ENCODE measurements around the gene CDK2AP2.

The CDK2AP2 gene

GRCh38 chr11:67542169-67542568 is 34.2 kb upstream of the CDK2AP2 start:
- Histone ChIP-seq H3K9ac (ENCODE audit: low read length in 5 of 5) (no peak overlapping the region), H3K36me3 (ENCODE audit: control insufficient read depth in 5 of 5, insufficient read depth in 5 of 5, low read length in 5 of 5) (no peaks in the 10 kb centered on the region), H3K9me3 (ENCODE audit: control insufficient read depth in 5 of 5, low read length in 5 of 5) (no peaks in the 10 kb centered on the region), H3K27ac (ENCODE audit: low read depth, low read length) (no peak overlapping the region), H3K27me3 (ENCODE audit: control insufficient read depth in 5 of 5, insufficient read depth in 4 of 5, low read length in 5 of 5) (peaks cover 0 to 3% (median 0%) of the 10 kb centered on the region in 5 donors), H3K4me3 (ENCODE audit: low read depth in 1 of 5, low read length in 5 of 5) (no peak overlapping the region), H3K4me1 (ENCODE audit: control insufficient read depth in 5 of 5, insufficient read depth in 5 of 5, low read length in 5 of 5) (peaks cover 0 to 13% (median 9%) of the 10 kb centered on the region in 5 donors)

- no peak overlapping the region for H3K4me3 ChIP-seq (ENCODE audit: low read depth in 1 of 5, low read length in 5 of 5)
- H3K27me3 ChIP-seq (ENCODE audit: control insufficient read depth in 5 of 5, insufficient read depth in 4 of 5, low read length in 5 of 5) = no peaks in the 10 kb centered on the region
Observed at GRCh38 chr11:67541198-67541597, 33.2 kb upstream of the CDK2AP2 start.

GRCh38 chr11:67539550-67539949 is 31.6 kb upstream of the CDK2AP2 start:
- no peak overlapping the region for H3K4me3 ChIP-seq (ENCODE audit: low read depth in 1 of 5, low read length in 5 of 5)
- H3K9me3 ChIP-seq (ENCODE audit: control insufficient read depth in 5 of 5, low read length in 5 of 5) = peaks cover 0 to 5% (median 3%) of the 10 kb centered on the region in 5 donors
- peaks cover 0 to 3% (median under 1%) of the 10 kb centered on the region in 5 donors for H3K4me1 ChIP-seq (ENCODE audit: control insufficient read depth in 5 of 5, insufficient read depth in 5 of 5, low read length in 5 of 5)
- no peaks in the 10 kb centered on the region for H3K36me3 ChIP-seq (ENCODE audit: control insufficient read depth in 5 of 5, insufficient read depth in 5 of 5, low read length in 5 of 5)
- no peak overlapping the region for H3K27ac ChIP-seq (ENCODE audit: low read depth, low read length)
- no peak overlapping the region for H3K9ac ChIP-seq (ENCODE audit: low read length in 5 of 5)
- no peaks in the 10 kb centered on the region for H3K27me3 ChIP-seq (ENCODE audit: control insufficient read depth in 5 of 5, insufficient read depth in 4 of 5, low read length in 5 of 5)

More at GRCh38 chr11:67541198-67541597, 33.2 kb upstream of the CDK2AP2 start:
- H3K36me3 ChIP-seq (ENCODE audit: control insufficient read depth in 5 of 5, insufficient read depth in 5 of 5, low read length in 5 of 5) = no peaks in the 10 kb centered on the region
- H3K9ac ChIP-seq (ENCODE audit: low read length in 5 of 5) = no peak overlapping the region
- no peaks in the 10 kb centered on the region for H3K9me3 ChIP-seq (ENCODE audit: control insufficient read depth in 5 of 5, low read length in 5 of 5)
- H3K4me1 ChIP-seq (ENCODE audit: control insufficient read depth in 5 of 5, insufficient read depth in 5 of 5, low read length in 5 of 5) = peaks cover 0 to 13% (median 9%) of the 10 kb centered on the region in 5 donors
- H3K27ac ChIP-seq (ENCODE audit: low read depth, low read length) = no peak overlapping the region

- Histone ChIP-seq H3K36me3 (ENCODE audit: control insufficient read depth in 5 of 5, insufficient read depth in 5 of 5, low read length in 5 of 5) (no peaks in the 10 kb centered on the region), H3K27me3 (ENCODE audit: control insufficient read depth in 5 of 5, insufficient read depth in 4 of 5, low read length in 5 of 5) (no peaks in the 10 kb centered on the region), H3K27ac (ENCODE audit: low read depth, low read length) (no peak overlapping the region), H3K4me1 (ENCODE audit: control insufficient read depth in 5 of 5, insufficient read depth in 5 of 5, low read length in 5 of 5) (peaks cover 0 to 2% (median 0%) of the 10 kb centered on the region in 5 donors), H3K4me3 (ENCODE audit: low read depth in 1 of 5, low read length in 5 of 5) (no peak overlapping the region), H3K9ac (ENCODE audit: low read length in 5 of 5) (no peak overlapping the region), H3K9me3 (ENCODE audit: control insufficient read depth in 5 of 5, low read length in 5 of 5) (peaks cover under 1 to 9% (median 8%) of the 10 kb centered on the region in 5 donors)
Observed at GRCh38 chr11:67538823-67539505, 31.0 kb upstream of the CDK2AP2 start.

GRCh38 chr11:67538306-67538705 is 30.3 kb upstream of the CDK2AP2 start:
- Histone ChIP-seq H3K9me3 (ENCODE audit: control insufficient read depth in 5 of 5, low read length in 5 of 5) (peaks cover 3 to 16% (median 14%) of the 10 kb centered on the region in 5 donors), H3K4me1 (ENCODE audit: control insufficient read depth in 5 of 5, insufficient read depth in 5 of 5, low read length in 5 of 5) (peaks cover 0 to 2% (median 0%) of the 10 kb centered on the region in 5 donors), H3K4me3 (ENCODE audit: low read depth in 1 of 5, low read length in 5 of 5) (no peak overlapping the region), H3K27ac (ENCODE audit: low read depth, low read length) (no peak overlapping the region), H3K36me3 (ENCODE audit: control insufficient read depth in 5 of 5, insufficient read depth in 5 of 5, low read length in 5 of 5) (no peaks in the 10 kb centered on the region), H3K27me3 (ENCODE audit: control insufficient read depth in 5 of 5, insufficient read depth in 4 of 5, low read length in 5 of 5) (no peaks in the 10 kb centered on the region), H3K9ac (ENCODE audit: low read length in 5 of 5) (no peak overlapping the region)

- no peak overlapping the region for H3K27ac ChIP-seq (ENCODE audit: low read depth, low read length)
- H3K4me1 ChIP-seq (ENCODE audit: control insufficient read depth in 5 of 5, insufficient read depth in 5 of 5, low read length in 5 of 5) = peaks cover 0 to 2% (median 0%) of the 10 kb centered on the region in 5 donors
- no peak overlapping the region for H3K9ac ChIP-seq (ENCODE audit: low read length in 5 of 5)
- H3K9me3 ChIP-seq (ENCODE audit: control insufficient read depth in 5 of 5, low read length in 5 of 5) = peaks cover 3 to 25% (median 17%) of the 10 kb centered on the region in 5 donors
- H3K27me3 ChIP-seq (ENCODE audit: control insufficient read depth in 5 of 5, insufficient read depth in 4 of 5, low read length in 5 of 5) = no peaks in the 10 kb centered on the region
- H3K36me3 ChIP-seq (ENCODE audit: control insufficient read depth in 5 of 5, insufficient read depth in 5 of 5, low read length in 5 of 5) = no peaks in the 10 kb centered on the region
- no peak overlapping the region for H3K4me3 ChIP-seq (ENCODE audit: low read depth in 1 of 5, low read length in 5 of 5)
Observed at GRCh38 chr11:67535561-67535960, 27.6 kb upstream of the CDK2AP2 start.

GRCh38 chr11:67534070-67534679 is 26.2 kb upstream of the CDK2AP2 start:
- peaks cover 3 to 25% (median 17%) of the 10 kb centered on the region in 5 donors for H3K9me3 ChIP-seq (ENCODE audit: control insufficient read depth in 5 of 5, low read length in 5 of 5)
- no peak overlapping the region for H3K9ac ChIP-seq (ENCODE audit: low read length in 5 of 5)
- H3K4me3 ChIP-seq (ENCODE audit: low read depth in 1 of 5, low read length in 5 of 5) = no peak overlapping the region
- peaks cover 0 to 5% (median 0%) of the 10 kb centered on the region in 5 donors for H3K27me3 ChIP-seq (ENCODE audit: control insufficient read depth in 5 of 5, insufficient read depth in 4 of 5, low read length in 5 of 5)
- H3K4me1 ChIP-seq (ENCODE audit: control insufficient read depth in 5 of 5, insufficient read depth in 5 of 5, low read length in 5 of 5) = peaks cover 0 to 2% (median 0%) of the 10 kb centered on the region in 5 donors
- H3K27ac ChIP-seq (ENCODE audit: low read depth, low read length) = no peak overlapping the region
- H3K36me3 ChIP-seq (ENCODE audit: control insufficient read depth in 5 of 5, insufficient read depth in 5 of 5, low read length in 5 of 5) = no peaks in the 10 kb centered on the region

- no peak overlapping the region for H3K4me3 ChIP-seq (ENCODE audit: low read depth in 1 of 5, low read length in 5 of 5)
- no peaks in the 10 kb centered on the region for H3K4me1 ChIP-seq (ENCODE audit: control insufficient read depth in 5 of 5, insufficient read depth in 5 of 5, low read length in 5 of 5)
- H3K27me3 ChIP-seq (ENCODE audit: control insufficient read depth in 5 of 5, insufficient read depth in 4 of 5, low read length in 5 of 5) = peaks cover 0 to 5% (median 0%) of the 10 kb centered on the region in 5 donors
- H3K27ac ChIP-seq (ENCODE audit: low read depth, low read length) = no peak overlapping the region
- H3K36me3 ChIP-seq (ENCODE audit: control insufficient read depth in 5 of 5, insufficient read depth in 5 of 5, low read length in 5 of 5) = no peaks in the 10 kb centered on the region
- no peak overlapping the region for H3K9ac ChIP-seq (ENCODE audit: low read length in 5 of 5)
- H3K9me3 ChIP-seq (ENCODE audit: control insufficient read depth in 5 of 5, low read length in 5 of 5) = peaks cover 3 to 25% (median 17%) of the 10 kb centered on the region in 5 donors
Observed at GRCh38 chr11:67532889-67533288, 24.9 kb upstream of the CDK2AP2 start.

- Histone ChIP-seq H3K9ac (ENCODE audit: low read length in 5 of 5) (no peak overlapping the region), H3K9me3 (ENCODE audit: control insufficient read depth in 5 of 5, low read length in 5 of 5) (peaks cover 3 to 23% (median 17%) of the 10 kb centered on the region in 5 donors), H3K4me1 (ENCODE audit: control insufficient read depth in 5 of 5, insufficient read depth in 5 of 5, low read length in 5 of 5) (no peaks in the 10 kb centered on the region), H3K36me3 (ENCODE audit: control insufficient read depth in 5 of 5, insufficient read depth in 5 of 5, low read length in 5 of 5) (no peaks in the 10 kb centered on the region), H3K4me3 (ENCODE audit: low read depth in 1 of 5, low read length in 5 of 5) (no peak overlapping the region), H3K27me3 (ENCODE audit: control insufficient read depth in 5 of 5, insufficient read depth in 4 of 5, low read length in 5 of 5) (peaks cover 2 to 5% (median 3%) of the 10 kb centered on the region in 5 donors), H3K27ac (ENCODE audit: low read depth, low read length) (no peak overlapping the region)
Observed at GRCh38 chr11:67530282-67530592, 22.3 kb upstream of the CDK2AP2 start.

- Histone ChIP-seq H3K4me3 (ENCODE audit: low read depth in 1 of 5, low read length in 5 of 5) (no peak overlapping the region), H3K9me3 (ENCODE audit: control insufficient read depth in 5 of 5, low read length in 5 of 5) (peaks cover 0 to 10% (median 6%) of the 10 kb centered on the region in 5 donors), H3K9ac (ENCODE audit: low read length in 5 of 5) (no peak overlapping the region), H3K27ac (ENCODE audit: low read depth, low read length) (no peak overlapping the region), H3K27me3 (ENCODE audit: control insufficient read depth in 5 of 5, insufficient read depth in 4 of 5, low read length in 5 of 5) (peaks cover 7 to 17% (median 12%) of the 10 kb centered on the region in 5 donors), H3K4me1 (ENCODE audit: control insufficient read depth in 5 of 5, insufficient read depth in 5 of 5, low read length in 5 of 5) (no peaks in the 10 kb centered on the region), H3K36me3 (ENCODE audit: control insufficient read depth in 5 of 5, insufficient read depth in 5 of 5, low read length in 5 of 5) (no peaks in the 10 kb centered on the region)
Observed at GRCh38 chr11:67528376-67528775, 20.4 kb upstream of the CDK2AP2 start.
